Measurements from ENCODE around the gene PCBP3. TPM values are rescaled to one million over a fixed set of nuclear protein-coding genes. Genes with fewer than 3 reads are reported as not detected.
"Not testable (repeated sequence)": the region's sequence is repeated elsewhere in the genome, so short reads cannot be mapped to it uniquely, and the experiment has no call there.

PCBP3 gene
- total RNA-seq, 1 experiment from 2014 or later, result not detected

DNA sequence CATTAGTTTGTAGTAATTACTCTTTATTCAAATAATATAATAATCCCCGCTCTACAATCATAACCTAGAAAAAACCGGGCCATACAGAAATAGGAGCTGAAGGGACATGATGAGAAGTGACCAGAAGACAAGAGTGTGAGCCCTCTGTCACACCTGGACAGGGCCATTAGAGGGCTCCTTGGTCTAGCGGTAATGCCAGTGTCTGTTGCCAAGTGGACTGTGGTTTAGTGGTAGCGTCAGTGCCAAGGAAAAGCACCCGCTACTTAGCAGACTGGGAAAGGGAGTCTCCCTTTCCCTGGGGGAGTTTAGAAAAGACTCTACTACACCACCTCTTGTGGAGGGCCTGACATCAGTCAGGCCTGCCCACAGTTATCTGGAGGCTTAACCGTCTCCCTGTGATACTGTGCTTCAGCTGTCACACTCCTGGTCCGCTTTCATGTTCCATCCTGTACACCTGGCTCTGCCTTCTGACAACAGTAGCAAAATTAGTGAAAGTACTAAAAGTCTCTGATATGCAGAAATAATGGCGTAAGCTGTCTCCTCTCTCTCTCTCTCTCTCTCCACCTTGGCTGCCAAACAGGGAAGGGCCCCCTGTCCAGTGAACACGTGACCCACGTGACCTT lies 19.2 kb downstream of the PCBP3 start:
- H3K4me1 ChIP-seq (replicated peaks; ENCODE audit: insufficient read depth); H3K4me3 ChIP-seq; H3K9me2 ChIP-seq (ENCODE audit: insufficient read depth); H3K36me3 ChIP-seq (ENCODE audit: low read depth); intact Hi-C loops (cut with micrococcal nuclease; ENCODE audit: unreplicated experiment); H3K9me3 ChIP-seq (ENCODE audit: insufficient read depth, low read depth); H3K79me2 ChIP-seq (ENCODE audit: low read depth); DNase-seq; H2AFZ ChIP-seq; H3K4me2 ChIP-seq; H3F3A ChIP-seq (ENCODE audit: insufficient read depth, low read depth); H4K20me1 ChIP-seq (ENCODE audit: insufficient read depth); H3K27ac ChIP-seq; BruUV-seq (replicated peaks); POLR2A ChIA-PET (ENCODE audit: unreplicated experiment): not testable (repeated sequence)
- 0 out of 2 replicates have a peak, but pooled peaks cover 12% of the 10 kb centered on the region for H3K27me3 ChIP-seq (ENCODE audit: insufficient read depth, low read depth)
- CTCF ChIA-PET, result interaction anchor here (0.6 kb wide), 1 partner anchor 159 kb away, joined by 6 read pairs; no protein-coding TSS in a partner anchor

DNA sequence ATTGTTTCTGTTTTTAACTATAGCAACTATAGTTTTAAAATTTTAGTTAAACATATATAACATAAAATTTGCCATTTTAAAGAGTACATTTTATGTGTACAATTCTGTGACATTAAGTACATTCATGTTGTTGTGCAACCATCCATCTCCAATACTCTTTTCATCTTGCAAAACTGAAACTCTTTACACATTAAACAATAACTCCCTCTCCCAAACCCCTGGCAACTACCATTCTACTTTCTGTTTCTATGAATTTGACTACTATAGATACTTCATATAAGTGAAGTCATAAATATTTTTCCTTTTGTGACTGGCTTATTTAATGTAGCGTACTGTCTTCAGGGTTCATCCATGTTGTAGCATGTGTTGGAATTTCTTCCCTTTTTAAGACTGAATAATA lies 25.9 kb downstream of the PCBP3 start:
- H3K27ac ChIP-seq, result no peak overlapping the region
- no peaks in the 10 kb centered on the region for H3K79me2 ChIP-seq (ENCODE audit: low read depth)
- no peak overlapping the region for H3K4me3 ChIP-seq
- BruUV-seq (replicated peaks), result no TSS peak
- no peak overlapping the region for H2AFZ ChIP-seq
- H3K27me3 ChIP-seq (ENCODE audit: insufficient read depth, low read depth), result 0 out of 2 replicates have a peak, but pooled peaks cover 19% of the 10 kb centered on the region
- H3K4me2 ChIP-seq, result no peak overlapping the region
- H3K9me3 ChIP-seq (ENCODE audit: insufficient read depth, low read depth), result no peaks in the 10 kb centered on the region
- ChIA-PET POLR2A (ENCODE audit: unreplicated experiment) (no interaction called here), CTCF (no interaction called here)
- H3K4me1 ChIP-seq (replicated peaks; ENCODE audit: insufficient read depth), result no peaks in the 10 kb centered on the region
- no peaks in the 10 kb centered on the region for H3K9me2 ChIP-seq (ENCODE audit: insufficient read depth)
- DNase-seq, result no peak
- no peaks in the 10 kb centered on the region for H4K20me1 ChIP-seq (ENCODE audit: insufficient read depth)
- intact Hi-C loops (cut with micrococcal nuclease; ENCODE audit: unreplicated experiment), result no loop called here
- no peaks in the 10 kb centered on the region for H3F3A ChIP-seq (ENCODE audit: insufficient read depth, low read depth)
- TF ChIP-seq, protein P1, sequence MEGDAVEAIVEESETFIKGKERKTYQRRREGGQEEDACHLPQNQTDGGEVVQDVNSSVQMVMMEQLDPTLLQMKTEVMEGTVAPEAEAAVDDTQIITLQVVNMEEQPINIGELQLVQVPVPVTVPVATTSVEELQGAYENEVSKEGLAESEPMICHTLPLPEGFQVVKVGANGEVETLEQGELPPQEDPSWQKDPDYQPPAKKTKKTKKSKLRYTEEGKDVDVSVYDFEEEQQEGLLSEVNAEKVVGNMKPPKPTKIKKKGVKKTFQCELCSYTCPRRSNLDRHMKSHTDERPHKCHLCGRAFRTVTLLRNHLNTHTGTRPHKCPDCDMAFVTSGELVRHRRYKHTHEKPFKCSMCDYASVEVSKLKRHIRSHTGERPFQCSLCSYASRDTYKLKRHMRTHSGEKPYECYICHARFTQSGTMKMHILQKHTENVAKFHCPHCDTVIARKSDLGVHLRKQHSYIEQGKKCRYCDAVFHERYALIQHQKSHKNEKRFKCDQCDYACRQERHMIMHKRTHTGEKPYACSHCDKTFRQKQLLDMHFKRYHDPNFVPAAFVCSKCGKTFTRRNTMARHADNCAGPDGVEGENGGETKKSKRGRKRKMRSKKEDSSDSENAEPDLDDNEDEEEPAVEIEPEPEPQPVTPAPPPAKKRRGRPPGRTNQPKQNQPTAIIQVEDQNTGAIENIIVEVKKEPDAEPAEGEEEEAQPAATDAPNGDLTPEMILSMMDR (conservative IDR thresholded peaks at IDR 0.05), result no peak
- no peak for TF ChIP-seq EZH2 (IDR thresholded peaks at IDR 0.05; ENCODE audit: low read depth)
- H3K36me3 ChIP-seq (ENCODE audit: low read depth), result no peaks in the 10 kb centered on the region

DNA sequence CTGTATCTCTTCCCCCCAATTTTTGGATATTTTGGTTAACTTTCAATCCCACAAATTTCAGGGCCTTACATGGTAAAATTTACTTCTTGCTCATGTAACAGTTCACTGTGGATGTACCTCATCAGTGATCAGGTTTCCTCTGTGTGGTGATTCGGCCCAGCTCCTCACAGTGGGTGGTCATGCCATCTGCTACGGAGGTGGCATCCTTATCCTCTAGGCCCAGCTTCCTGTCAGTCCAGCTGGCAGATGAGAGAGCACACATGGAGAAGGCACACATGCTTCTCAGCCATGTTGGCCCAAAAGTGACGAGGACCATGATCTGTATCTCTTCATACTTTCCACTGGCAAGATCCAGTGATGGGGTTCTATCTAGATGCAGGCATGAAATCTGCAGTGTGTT lies 27.2 kb downstream of the PCBP3 start:
- H3K4me2 ChIP-seq, result no peak overlapping the region
- H3K27me3 ChIP-seq (ENCODE audit: insufficient read depth, low read depth), result peaks cover 20% of the 10 kb centered on the region; the same call in 1 of the 2 replicates
- BruUV-seq (replicated peaks), result no TSS peak
- H3K4me3 ChIP-seq, result no peak overlapping the region
- no peak for DNase-seq
- H3K4me1 ChIP-seq (replicated peaks; ENCODE audit: insufficient read depth), result no peaks in the 10 kb centered on the region
- H4K20me1 ChIP-seq (ENCODE audit: insufficient read depth), result no peaks in the 10 kb centered on the region
- H3K27ac ChIP-seq, result no peak overlapping the region
- POLR2A ChIA-PET (ENCODE audit: unreplicated experiment), result no interaction called here
- no peaks in the 10 kb centered on the region for H3F3A ChIP-seq (ENCODE audit: insufficient read depth, low read depth)
- CTCF ChIA-PET, result no interaction called here
- H3K9me2 ChIP-seq (ENCODE audit: insufficient read depth), result no peaks in the 10 kb centered on the region
- H3K9me3 ChIP-seq (ENCODE audit: insufficient read depth, low read depth), result no peaks in the 10 kb centered on the region
- no peaks in the 10 kb centered on the region for H3K79me2 ChIP-seq (ENCODE audit: low read depth)
- no peak overlapping the region for H2AFZ ChIP-seq
- H3K36me3 ChIP-seq (ENCODE audit: low read depth), result no peaks in the 10 kb centered on the region
- TF ChIP-seq, protein P1 (conservative IDR thresholded peaks at IDR 0.05), result no peak
- no peak for TF ChIP-seq EZH2 (IDR thresholded peaks at IDR 0.05; ENCODE audit: low read depth)
- intact Hi-C loops (cut with micrococcal nuclease; ENCODE audit: unreplicated experiment), result no loop called here

DNA sequence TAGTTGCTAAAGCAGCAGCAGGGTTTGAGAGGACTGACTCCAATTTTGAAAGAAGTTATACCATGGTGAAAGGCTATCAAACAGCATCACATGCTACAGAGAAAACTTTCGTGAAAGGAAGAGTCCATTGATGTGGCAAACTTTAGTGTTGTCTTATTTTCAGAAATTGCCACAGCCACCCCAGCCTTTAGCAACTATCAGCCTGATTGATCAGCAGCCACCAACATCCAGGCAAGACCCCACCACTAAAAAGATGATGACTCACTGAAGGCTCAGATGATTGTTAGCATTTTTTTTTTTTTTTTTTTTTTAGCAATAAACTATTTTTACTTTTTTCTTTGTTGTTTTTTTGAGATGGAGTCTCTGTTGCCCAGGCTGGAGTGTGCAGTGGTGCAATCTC lies 35.3 kb downstream of the PCBP3 start:
- H3K27ac ChIP-seq; H2AFZ ChIP-seq; H3F3A ChIP-seq (ENCODE audit: insufficient read depth, low read depth); H3K4me3 ChIP-seq; CTCF ChIA-PET; H3K9me2 ChIP-seq (ENCODE audit: insufficient read depth); H3K4me1 ChIP-seq (replicated peaks; ENCODE audit: insufficient read depth); intact Hi-C loops (cut with micrococcal nuclease; ENCODE audit: unreplicated experiment); H4K20me1 ChIP-seq (ENCODE audit: insufficient read depth); H3K4me2 ChIP-seq; H3K9me3 ChIP-seq (ENCODE audit: insufficient read depth, low read depth); BruUV-seq (replicated peaks); H3K79me2 ChIP-seq (ENCODE audit: low read depth); POLR2A ChIA-PET (ENCODE audit: unreplicated experiment); H3K36me3 ChIP-seq (ENCODE audit: low read depth); DNase-seq: not testable (repeated sequence)
- H3K27me3 ChIP-seq (ENCODE audit: insufficient read depth, low read depth), result peaks cover 57% of the 10 kb centered on the region
